Activated gamma-delta T cell (primary cell): ENCODE measurements around the gene ERC1.

Experiments
- DNase-seq: peaks from one replicate; lab custom pipeline; 2025; lab: John Stamatoyannopoulos, UW

ERC1 gene

DNA sequence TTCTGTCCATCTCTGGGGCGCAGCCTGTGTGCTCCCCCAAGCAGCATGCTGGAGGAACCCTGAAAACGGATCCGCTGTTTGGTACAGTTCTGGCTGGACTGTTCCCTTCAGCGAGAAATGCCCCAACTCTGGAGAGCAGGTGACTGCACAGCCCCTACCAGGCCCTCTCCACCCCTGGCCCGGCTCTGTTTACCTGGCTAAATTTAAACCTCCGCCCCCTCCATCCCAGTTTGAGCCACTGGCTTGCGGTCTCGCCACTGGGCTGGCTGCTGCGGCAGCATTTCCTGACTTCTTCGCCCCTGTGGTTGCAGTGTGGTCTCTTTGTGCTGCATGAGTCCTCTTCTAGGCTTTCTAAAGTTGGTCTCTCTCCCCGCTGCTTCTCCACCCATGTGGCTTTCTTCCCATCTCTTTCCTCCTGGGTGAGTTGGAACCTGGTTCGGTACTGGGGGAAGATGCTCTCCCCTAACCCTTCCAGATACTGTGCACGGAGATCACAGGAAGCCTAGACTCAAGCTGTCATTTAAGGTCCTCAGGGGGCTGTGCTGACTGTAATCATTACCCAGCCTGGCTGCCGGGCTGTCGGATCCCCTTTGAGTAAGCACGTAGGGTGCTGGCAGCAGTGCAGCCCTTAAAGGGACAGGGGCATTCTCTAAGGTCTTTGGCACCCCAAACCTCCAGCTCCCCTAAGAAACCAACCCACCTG, 542.7 kb downstream of the ERC1 start:
- DNase-seq = no peak

- DNase-seq = no peak
Observed at GRCh38 chr12:1534748-1535147, 543.7 kb downstream of the ERC1 start.

- DNase-seq = no peak
Observed at GRCh38 chr12:1536817-1537216, 545.8 kb downstream of the ERC1 start.

DNA sequence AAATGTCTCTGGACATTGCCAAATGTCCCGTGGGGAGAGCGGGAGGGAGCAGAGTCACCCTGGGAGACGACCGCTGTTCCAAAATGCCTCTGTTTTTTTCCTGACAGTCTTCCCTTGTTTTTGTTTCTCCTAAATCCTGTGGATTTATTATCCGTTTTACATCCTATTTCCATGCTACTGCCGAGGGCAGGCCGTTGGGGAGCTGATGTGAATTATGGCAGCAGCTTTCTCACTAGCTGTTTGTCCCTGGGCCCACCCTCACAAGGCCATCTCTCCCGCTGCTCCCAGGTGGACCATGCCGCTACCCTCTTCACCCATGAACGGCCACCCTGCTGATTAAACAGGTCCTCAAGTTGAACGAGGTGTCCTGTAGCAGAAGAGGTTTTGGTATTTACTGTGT, 548.1 kb downstream of the ERC1 start:
- no peak for DNase-seq

DNA sequence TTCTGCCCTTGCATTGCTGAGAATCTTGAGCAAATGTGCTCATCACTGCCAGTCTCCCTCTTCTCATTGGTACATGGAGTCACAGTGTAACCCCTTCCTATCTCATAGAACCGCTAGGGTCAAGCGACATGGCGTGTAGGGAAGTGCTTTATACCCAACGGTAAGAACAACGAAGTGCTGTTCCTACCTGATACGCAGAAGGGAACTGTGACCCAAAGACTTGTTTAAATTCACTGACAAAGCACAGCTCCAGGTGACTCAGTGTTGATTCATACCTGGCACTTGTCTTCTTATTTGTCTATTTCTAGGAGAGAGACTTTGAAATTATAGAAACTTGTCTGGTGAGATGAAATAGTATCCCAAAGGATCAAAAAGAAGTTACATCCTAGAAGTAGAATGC, 549.7 kb downstream of the ERC1 start:
- DNase-seq = no peak

- no peak for DNase-seq
Observed at GRCh38 chr12:1542599-1542998, 551.6 kb downstream of the ERC1 start.

DNA sequence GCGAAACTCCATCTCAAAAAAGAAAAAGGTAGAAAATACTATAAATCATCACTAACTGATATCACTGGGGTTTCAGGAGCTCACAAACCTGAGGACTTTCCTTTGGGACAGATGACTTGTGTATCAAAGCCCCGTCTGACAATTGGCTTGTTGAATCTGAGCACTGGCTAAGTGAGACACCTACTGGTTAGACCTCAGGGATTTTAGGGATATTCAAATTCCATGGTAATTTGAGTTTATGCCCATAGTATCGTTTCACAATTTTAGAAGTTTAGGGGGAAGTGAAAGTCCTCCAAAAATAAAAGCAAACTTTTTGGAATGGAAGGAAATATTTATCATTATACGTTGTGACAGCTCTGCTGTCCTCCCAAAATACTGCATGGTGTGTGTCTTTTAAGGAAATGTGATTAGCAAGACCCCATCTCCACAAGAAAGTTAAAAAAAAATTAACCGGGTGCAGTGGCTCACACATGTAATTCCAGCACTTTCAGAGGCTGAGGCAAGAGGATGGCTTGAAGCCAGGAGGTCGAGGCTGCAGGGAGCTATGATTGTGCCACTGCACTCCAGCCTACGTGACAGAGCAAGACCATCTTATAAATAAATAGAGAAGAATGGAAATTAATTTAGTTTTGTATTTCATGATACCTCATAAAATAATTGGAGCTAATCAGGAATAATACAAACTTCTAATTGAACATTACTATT, 554.1 kb downstream of the ERC1 start:
- no peak for DNase-seq
